ENCODE data around the gene ADAM11.

DNA sequence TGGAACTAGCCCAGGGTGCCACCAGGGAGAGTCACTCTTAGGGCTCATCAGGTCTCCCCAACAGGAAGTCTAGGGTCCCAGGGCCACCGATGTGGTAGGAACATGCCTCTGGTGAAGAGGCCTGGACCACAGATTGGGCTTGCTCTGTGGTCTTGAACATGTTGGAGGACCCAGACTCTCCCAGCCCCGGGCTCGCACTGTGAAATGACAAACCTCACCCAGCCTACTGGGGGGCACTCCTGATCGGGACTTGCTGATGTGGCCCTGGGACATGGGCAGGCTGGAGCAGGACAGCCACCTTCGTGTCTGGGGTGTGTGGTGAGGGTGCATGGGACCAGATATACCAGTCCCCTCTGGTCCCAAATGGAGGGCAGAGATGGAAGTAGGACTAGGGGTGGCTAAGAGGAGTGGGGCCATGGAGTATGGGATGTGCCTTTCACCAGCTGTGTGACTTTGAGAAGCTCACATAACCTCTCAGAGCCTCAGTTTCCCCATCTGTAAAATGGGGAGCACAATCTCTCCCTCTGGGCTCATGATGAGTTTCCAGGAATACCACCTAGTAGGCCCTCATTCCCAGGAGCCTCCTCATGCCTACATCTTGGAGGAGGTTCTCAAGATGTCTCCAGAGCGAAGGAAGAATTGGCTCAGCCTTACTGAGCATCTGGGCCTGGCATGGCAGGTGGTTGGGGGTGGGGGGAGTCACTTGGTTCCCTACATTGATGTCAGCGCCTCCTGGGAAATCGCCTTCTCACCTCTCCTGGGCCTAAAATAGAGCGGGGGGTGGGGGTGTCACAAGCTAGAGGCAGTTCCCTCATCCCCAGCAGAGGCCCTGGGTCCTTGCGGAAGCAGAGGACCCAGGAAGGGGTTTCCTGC is 1.5 kb upstream of the ADAM11 start:
- TF ChIP-seq EZH2phosphoT487 (IDR thresholded peaks at IDR 0.05; ENCODE audit: insufficient read depth, low read depth) = no peak
- no peak for TF ChIP-seq EZH2 (IDR thresholded peaks at IDR 0.05; ENCODE audit: insufficient read depth, poor library complexity, severe bottlenecking)

Data from GM23248 (cell line).